GM23248 (cell line): ENCODE results near the gene KMT2B. TPM values are rescaled to one million over a fixed set of nuclear protein-coding genes. Genes with fewer than 3 reads are reported as not detected.
"Not testable (repeated sequence)": the region's sequence is repeated elsewhere in the genome, so short reads cannot be mapped to it uniquely, and the experiment has no call there.

Experiments used
- DNase-seq: peaks from one replicate; pipeline ENCODE4 v3.0.0-alpha.2; 2015
- H2AFZ ChIP-seq: fragments of 200-600 bp; sonication (generic); 2 replicates; pipeline ENCODE4 v1.6.1; 2016; ENCODE audit warnings: antibody characterized with exemption
- H3F3A ChIP-seq: fragments of 200-600 bp; sonication (generic); 2 replicates; pipeline ENCODE4 v1.6.1; 2016; ENCODE audit warnings: mild to moderate bottlenecking, antibody characterized with exemption, mixed run types; ENCODE audit not compliant: insufficient read depth
- H3K27ac ChIP-seq: fragments of 200-600 bp; sonication (generic); 2 replicates; pipeline ENCODE4 v1.5.1; 2016; ENCODE audit warnings: mild to moderate bottlenecking
- H3K27me3 ChIP-seq: fragments of 200-600 bp; sonication (generic); replicated peaks from 2 replicates; pipeline ENCODE4 v1.6.1; 2016; ENCODE audit warnings: mild to moderate bottlenecking; ENCODE audit not compliant: insufficient read depth
- H3K36me3 ChIP-seq: fragments of 200-600 bp; sonication (generic); 2 replicates; pipeline ENCODE4 v1.6.1; 2016; ENCODE audit warnings: low read depth, mild to moderate bottlenecking
- H3K4me1 ChIP-seq: fragments of 200-600 bp; sonication (generic); 2 replicates; pipeline ENCODE4 v1.6.1; 2016; ENCODE audit warnings: mild to moderate bottlenecking; ENCODE audit not compliant: insufficient read depth
- H3K4me2 ChIP-seq: fragments of 200-600 bp; sonication (generic); one replicate; pipeline ENCODE4 v1.6.1; 2016; ENCODE audit warnings: mild to moderate bottlenecking; ENCODE audit not compliant: unreplicated experiment
- H3K4me3 ChIP-seq: fragments of 200-600 bp; sonication (generic); 2 replicates; pipeline ENCODE4 v1.5.1; 2016; ENCODE audit warnings: mild to moderate bottlenecking
- H3K79me2 ChIP-seq: fragments of 200-600 bp; sonication (generic); 2 replicates; pipeline ENCODE4 v1.6.1; 2016; ENCODE audit warnings: mild to moderate bottlenecking; ENCODE audit not compliant: insufficient read depth
- H3K9ac ChIP-seq: fragments of 200-600 bp; sonication (generic); 2 replicates; pipeline ENCODE4 v1.6.1; 2016; ENCODE audit warnings: mild to moderate bottlenecking
- H3K9me2 ChIP-seq: fragments of 200-600 bp; sonication (generic); 2 replicates; pipeline ENCODE4 v1.6.1; 2016; ENCODE audit warnings: mixed run types, mild to moderate bottlenecking, moderate library complexity; ENCODE audit not compliant: insufficient read depth
- H3K9me3 ChIP-seq: fragments of 200-600 bp; sonication (generic); one replicate; pipeline ENCODE4 v1.6.1; 2017; ENCODE audit warnings: low read depth
- H4K20me1 ChIP-seq: fragments of 200-600 bp; sonication (generic); 2 replicates; pipeline ENCODE4 v1.6.0; 2016; ENCODE audit not compliant: insufficient read depth
- EZH2 ChIP-seq: fragments of 200-600 bp; sonication (generic); IDR thresholded peaks from 2 replicates; pipeline ENCODE4 v1.6.1; 2018; ENCODE audit warnings: antibody characterized with exemption, mild to moderate bottlenecking; ENCODE audit not compliant: insufficient read depth, poor library complexity, severe bottlenecking
- EZH2phosphoT487 ChIP-seq: fragments of 200-600 bp; sonication (generic); IDR thresholded peaks from 2 replicates; pipeline ENCODE4 v1.6.1; 2018; ENCODE audit warnings: antibody characterized with exemption, moderate library complexity, mild to moderate bottlenecking, low read depth; ENCODE audit not compliant: insufficient read depth
- WGBS, 2 experiments: methylation state at CpG; one replicate each; pipeline ENCODE4 v1.1.6; 2015 to 2017; ENCODE audit warnings: low lambda C conversion rate in 2 of 2, low coverage in 1 of 2; ENCODE audit errors: missing lambda C conversion rate in 2 of 2; 5-methylcytosine and 5-hydroxymethylcytosine counted together
- in situ Hi-C: fragments of 300-500 bp; cut with MboI; formaldehyde crosslinking; loops from 2 replicates; pipeline ENCODE4 v1.15.0; 2020
- polyA plus RNA-seq: library from polyadenylated mRNA; unstranded; fragments of >200 nt; fragmentation: Nextera tagmentation; extraction: Ambion mirVana; gene quantifications from 2 replicates; pipeline ENCODE4 v1.2.1, GENCODE V29; 2016
- total RNA-seq: library from RNA; depleted of rRNA; stranded (reverse); fragments of >200 nt; shearing (Covaris generic); gene quantifications from 2 replicates; pipeline ENCODE4 v1.2.3, GENCODE V29; 2014

The KMT2B gene
- total and polyA plus RNA-seq, 2 experiments from 2014 or later: 4.1 to 7.5 TPM

- Histone ChIP-seq H3K9me3 (no peaks in the 10 kb centered on the region), H3K9ac (no peak overlapping the region), H3K9me2 (no peaks in the 10 kb centered on the region), H3K4me3 (no peak overlapping the region), H4K20me1 (no peaks in the 10 kb centered on the region), H3K27me3 (peaks cover 14% of the 10 kb centered on the region), H3K36me3 (no peaks in the 10 kb centered on the region), H3K79me2 (no peaks in the 10 kb centered on the region), H3K27ac (no peak overlapping the region), H3K4me1 (no peaks in the 10 kb centered on the region), H3F3A (no peaks in the 10 kb centered on the region), H3K4me2 (no peak overlapping the region), H2AFZ (no peak overlapping the region)
- DNase-seq: no peak
- WGBS, 2 experiments: 55 to 86% methylated on average over 1 of the region's 1 CpG
- in situ Hi-C loops: no loop called here
- TF ChIP-seq EZH2 (no peak), EZH2phosphoT487 (no peak)
These were observed 47.1 kb upstream of the KMT2B start for GRCh38 chr19:35670686-35671085.

GRCh38 chr19:35671818-35672217 lies 46.0 kb upstream of the KMT2B start:
- Histone ChIP-seq H3K27me3 (peaks cover 14% of the 10 kb centered on the region), H3K9me2 (no peaks in the 10 kb centered on the region), H3K4me3 (no peak overlapping the region), H4K20me1 (no peaks in the 10 kb centered on the region), H2AFZ (no peak overlapping the region), H3K9ac (no peak overlapping the region), H3K4me2 (no peak overlapping the region), H3K9me3 (no peaks in the 10 kb centered on the region), H3F3A (no peaks in the 10 kb centered on the region), H3K27ac (no peak overlapping the region), H3K4me1 (no peaks in the 10 kb centered on the region), H3K79me2 (no peaks in the 10 kb centered on the region), H3K36me3 (no peaks in the 10 kb centered on the region)
- no peak for DNase-seq
- no peak for TF ChIP-seq EZH2
- TF ChIP-seq EZH2phosphoT487: no peak
- 22 to 27% methylated on average over 3 of the region's 3 CpGs for WGBS, 2 experiments
- in situ Hi-C loops: no loop called here

- Histone ChIP-seq H3K36me3 (no peaks in the 10 kb centered on the region), H3K4me2 (peak overlapping the region; percentile 55), H3K27me3 (peaks cover 14% of the 10 kb centered on the region), H3K4me1 (no peaks in the 10 kb centered on the region), H3K4me3 (peak overlapping the region; percentile 65), H3K9me3 (no peaks in the 10 kb centered on the region), H3K9me2 (no peaks in the 10 kb centered on the region), H2AFZ (peak overlapping the region; percentile 78), H4K20me1 (no peaks in the 10 kb centered on the region), H3K9ac (peak overlapping the region; percentile 14; the same call in 1 of the 2 replicates), H3F3A (no peaks in the 10 kb centered on the region), H3K79me2 (no peaks in the 10 kb centered on the region), H3K27ac (no peak overlapping the region)
- TF ChIP-seq EZH2phosphoT487 (no peak), EZH2 (no peak)
- DNase-seq: peak; percentile 73
- in situ Hi-C loops: no loop called here
- WGBS, 2 experiments: 10 to 15% methylated on average over 33 to 39 of the region's 39 CpGs
These were observed 44.5 kb upstream of the KMT2B start for GRCh38 chr19:35673121-35673804.

GRCh38 chr19:35675589-35676140 lies 42.1 kb upstream of the KMT2B start:
- H3K27me3 ChIP-seq: peaks cover 6% of the 10 kb centered on the region
- H3K9ac ChIP-seq: no peak overlapping the region
- in situ Hi-C loops: no loop called here
- H3K27ac ChIP-seq: no peak overlapping the region
- no peak for DNase-seq
- H3K4me1 ChIP-seq: no peaks in the 10 kb centered on the region
- 74 to 76% methylated on average over 13 to 15 of the region's 15 CpGs for WGBS, 2 experiments
- H3K36me3 ChIP-seq: no peaks in the 10 kb centered on the region
- no peak overlapping the region for H3K4me3 ChIP-seq
- no peaks in the 10 kb centered on the region for H3K9me3 ChIP-seq
- no peaks in the 10 kb centered on the region for H3K9me2 ChIP-seq
- TF ChIP-seq EZH2 (no peak), EZH2phosphoT487 (no peak)
- no peaks in the 10 kb centered on the region for H3F3A ChIP-seq
- no peak overlapping the region for H2AFZ ChIP-seq
- no peaks in the 10 kb centered on the region for H3K79me2 ChIP-seq
- no peaks in the 10 kb centered on the region for H4K20me1 ChIP-seq
- no peak overlapping the region for H3K4me2 ChIP-seq

- H3K79me2 ChIP-seq: no peaks in the 10 kb centered on the region
- H2AFZ ChIP-seq: no peak overlapping the region
- 25 to 40% methylated on average over 4 of the region's 4 CpGs for WGBS, 2 experiments
- H3K27me3 ChIP-seq: no peaks in the 10 kb centered on the region
- no peaks in the 10 kb centered on the region for H3K36me3 ChIP-seq
- H3K4me1 ChIP-seq: no peaks in the 10 kb centered on the region
- no peak overlapping the region for H3K27ac ChIP-seq
- H4K20me1 ChIP-seq: no peaks in the 10 kb centered on the region
- H3F3A ChIP-seq: no peaks in the 10 kb centered on the region
- TF ChIP-seq EZH2phosphoT487: no peak
- no peak for TF ChIP-seq EZH2
- no peak overlapping the region for H3K4me2 ChIP-seq
- H3K9me3 ChIP-seq: no peaks in the 10 kb centered on the region
- no peak overlapping the region for H3K9ac ChIP-seq
- no peaks in the 10 kb centered on the region for H3K9me2 ChIP-seq
- peak; percentile 4 for DNase-seq
- H3K4me3 ChIP-seq: no peak overlapping the region
- in situ Hi-C loops: no loop called here
These were observed 28.0 kb upstream of the KMT2B start for GRCh38 chr19:35689836-35690235.

GRCh38 chr19:35691106-35691505 lies 26.7 kb upstream of the KMT2B start:
- H4K20me1 ChIP-seq, H3K4me3 ChIP-seq, H2AFZ ChIP-seq, H3K9ac ChIP-seq, H3K4me1 ChIP-seq, H3K36me3 ChIP-seq, in situ Hi-C loops, H3K79me2 ChIP-seq, H3F3A ChIP-seq, H3K27ac ChIP-seq, H3K27me3 ChIP-seq, H3K9me3 ChIP-seq, H3K9me2 ChIP-seq, H3K4me2 ChIP-seq, DNase-seq: not testable (repeated sequence)
- WGBS, 2 experiments: 71 to 78% methylated on average over 27 to 37 of the region's 37 CpGs
